Sigmoid colon (tissue), 7 donors: ENCODE data around the gene AKAP17A. TPM values are rescaled to one million over a fixed set of nuclear protein-coding genes. Genes with fewer than 3 reads are reported as not detected.
"Not testable (repeated sequence)": the region's sequence is repeated elsewhere in the genome, so short reads cannot be mapped to it uniquely, and the experiment has no call there.

Experiments used
- DNase-seq: peaks from one replicate; pipeline ENCODE4 v3.0.0-alpha.2; 2019
- H3K27ac ChIP-seq, 4 donors: fragments of 200-600 bp; sonication (generic); one replicate each; pipeline ENCODE4 v1.5.1; 2016 to 2019; ENCODE audit warnings: mild to moderate bottlenecking in 1 of 4
- H3K27me3 ChIP-seq, 3 donors: fragments of 200-600 bp; sonication (generic); one replicate each; pipeline ENCODE4 v1.5.1; 2019; ENCODE audit warnings: mild to moderate bottlenecking in 1 of 3
- H3K36me3 ChIP-seq, 4 donors: fragments of 200-600 bp; sonication (generic); one replicate each; pipeline ENCODE4 v1.5.1; 2016 to 2019
- H3K4me1 ChIP-seq, 4 donors: fragments of 200-600 bp; sonication (generic); one replicate each; pipeline ENCODE4 v1.5.1; 2017 to 2019
- H3K4me3 ChIP-seq, 4 donors: fragments of 200-600 bp; sonication (generic); one replicate each; pipeline ENCODE4 v1.5.1; 2017 to 2019; ENCODE audit warnings: mild to moderate bottlenecking in 2 of 4, moderate library complexity in 1 of 4
- H3K9me3 ChIP-seq, 4 donors: fragments of 200-600 bp in 3 of 4; sonication (generic) in 3 of 4; one replicate each; pipeline versions ENCODE4 v1.5.1 to v1.6.1; 2013 to 2019
- EP300 ChIP-seq, 4 donors: sonication (generic); formaldehyde crosslinking; IDR thresholded peaks; one replicate each; pipeline ENCODE4 v1.6.1; 2017; ENCODE audit warnings: antibody characterized with exemption in 4 of 4
- POLR2A ChIP-seq, 2 donors: fragments of 450-650 bp; IDR thresholded peaks; one replicate each; pipeline ENCODE4 v1.6.1; 2016; ENCODE audit warnings: antibody characterized with exemption in 2 of 2, mild to moderate bottlenecking in 2 of 2, moderate library complexity in 2 of 2
- POLR2AphosphoS5 ChIP-seq, 4 donors: sonication (generic); formaldehyde crosslinking; IDR thresholded peaks; one replicate each; pipeline ENCODE4 v1.6.1; 2017; ENCODE audit warnings: antibody characterized with exemption in 4 of 4
- WGBS, 2 donors: extraction: QIAGEN DNeasy Blood & Tissue Kit; methylation state at CpG; one replicate each; pipeline ENCODE4 v1.1.7; 2013; 5-methylcytosine and 5-hydroxymethylcytosine counted together
- intact Hi-C: fragments of 100-400 bp; cut with DNase I; formaldehyde crosslinking; loops from one replicate; pipeline ENCODE4 v1.15.1; 2023
- polyA plus RNA-seq, 3 donors: library from polyadenylated mRNA; stranded (reverse); fragments of 200-250 nt; gene quantifications; one replicate each; pipeline ENCODE4 v1.2.3, GENCODE V29; 2013
- total RNA-seq, 4 donors: library from RNA; depleted of rRNA; stranded (reverse); fragments of >200 nt; gene quantifications; one replicate each; pipeline ENCODE4 v1.1.0, GENCODE V29; 2016
- TF ChIP-seq, protein P1 (sequence below), 4 experiments: fragments of 450-650 bp in 3 of 4; fragments of 200-600 bp in 1 of 4; IDR thresholded peaks; one replicate each; pipeline ENCODE4 v1.5.1; 2016 to 2019; ENCODE audit warnings: antibody characterized with exemption in 4 of 4, mild to moderate bottlenecking in 3 of 4, moderate library complexity in 2 of 4
- donor health status: healthy with polysubstance abuse.
- donor health status: Bipolar disorder and iron deficiency.
- donor health status: healthy.

AKAP17A gene
- total and polyA plus RNA-seq, 7 donors = 8.4 to 45.1 (median 24.2) TPM

DNA sequence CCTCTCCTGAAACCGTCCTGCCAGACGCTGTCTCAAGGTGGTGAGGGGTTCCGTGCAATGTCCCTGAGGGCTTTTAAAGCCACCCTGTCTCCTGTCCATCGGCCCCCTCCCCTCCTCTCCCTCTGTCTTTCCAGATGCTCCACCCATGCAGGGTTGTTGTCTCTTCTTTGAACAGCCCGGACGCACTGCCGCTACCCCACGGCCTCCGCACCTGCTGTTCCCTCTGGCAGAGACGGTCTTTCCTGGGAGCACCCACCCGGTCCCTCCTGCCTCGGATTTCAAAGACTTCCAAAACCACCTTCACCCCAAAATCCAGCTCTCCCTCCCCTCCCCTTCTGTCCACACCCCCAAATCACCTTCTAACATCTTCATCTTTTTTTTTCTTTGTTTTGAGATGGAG, 19.3 kb downstream of the AKAP17A start:
- H3K27me3 ChIP-seq = no peaks in the 10 kb centered on the region
- intact Hi-C loops = no loop called here
- no peak overlapping the region for H3K27ac ChIP-seq
- no peak overlapping the region for H3K4me3 ChIP-seq
- no peaks in the 10 kb centered on the region for H3K36me3 ChIP-seq
- H3K9me3 ChIP-seq = no peaks in the 10 kb centered on the region
- 84 to 91% methylated on average over 12 of the region's 12 CpGs for WGBS, 2 donors
- H3K4me1 ChIP-seq = no peaks in the 10 kb centered on the region
- DNase-seq = no peak
- TF ChIP-seq EP300 (IDR thresholded peaks at IDR 0.05) = no peak
- no peak for TF ChIP-seq POLR2AphosphoS5 (IDR thresholded peaks at IDR 0.05)
- no peak for TF ChIP-seq POLR2A (IDR thresholded peaks at IDR 0.05)
- TF ChIP-seq, protein P1, sequence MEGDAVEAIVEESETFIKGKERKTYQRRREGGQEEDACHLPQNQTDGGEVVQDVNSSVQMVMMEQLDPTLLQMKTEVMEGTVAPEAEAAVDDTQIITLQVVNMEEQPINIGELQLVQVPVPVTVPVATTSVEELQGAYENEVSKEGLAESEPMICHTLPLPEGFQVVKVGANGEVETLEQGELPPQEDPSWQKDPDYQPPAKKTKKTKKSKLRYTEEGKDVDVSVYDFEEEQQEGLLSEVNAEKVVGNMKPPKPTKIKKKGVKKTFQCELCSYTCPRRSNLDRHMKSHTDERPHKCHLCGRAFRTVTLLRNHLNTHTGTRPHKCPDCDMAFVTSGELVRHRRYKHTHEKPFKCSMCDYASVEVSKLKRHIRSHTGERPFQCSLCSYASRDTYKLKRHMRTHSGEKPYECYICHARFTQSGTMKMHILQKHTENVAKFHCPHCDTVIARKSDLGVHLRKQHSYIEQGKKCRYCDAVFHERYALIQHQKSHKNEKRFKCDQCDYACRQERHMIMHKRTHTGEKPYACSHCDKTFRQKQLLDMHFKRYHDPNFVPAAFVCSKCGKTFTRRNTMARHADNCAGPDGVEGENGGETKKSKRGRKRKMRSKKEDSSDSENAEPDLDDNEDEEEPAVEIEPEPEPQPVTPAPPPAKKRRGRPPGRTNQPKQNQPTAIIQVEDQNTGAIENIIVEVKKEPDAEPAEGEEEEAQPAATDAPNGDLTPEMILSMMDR (IDR thresholded peaks at IDR 0.05) = no peak

- TF ChIP-seq POLR2A (IDR thresholded peaks at IDR 0.05) = no peak
- TF ChIP-seq, protein P1 (IDR thresholded peaks at IDR 0.05) = no peak
- no peak for TF ChIP-seq EP300 (IDR thresholded peaks at IDR 0.05)
- no peak for TF ChIP-seq POLR2AphosphoS5 (IDR thresholded peaks at IDR 0.05)
- Histone ChIP-seq H3K4me3 (no peak overlapping the region), H3K4me1 (no peaks in the 10 kb centered on the region), H3K9me3 (no peaks in the 10 kb centered on the region), H3K27ac (no peak overlapping the region), H3K27me3 (no peaks in the 10 kb centered on the region), H3K36me3 (no peaks in the 10 kb centered on the region)
- WGBS, 2 donors = 81 to 89% methylated on average over 5 of the region's 5 CpGs
- intact Hi-C loops = no loop called here
- DNase-seq = no peak
Measured at GRCh38 chrX:1612641-1613286, 21.4 kb downstream of the AKAP17A start.

GRCh38 chrX:1614927-1615326, 23.5 kb downstream of the AKAP17A start, which contains the start of gene ASMT:
Gene ASMT, plus strand, starts transcription at chrX:1615059. Its CDS starts 141 bp downstream, at chrX:1615200.
- H3K4me1 ChIP-seq = no peaks in the 10 kb centered on the region
- TF ChIP-seq POLR2AphosphoS5 (IDR thresholded peaks at IDR 0.05) = no peak
- TF ChIP-seq, protein P1 (IDR thresholded peaks at IDR 0.05) = no peak
- no peak for TF ChIP-seq POLR2A (IDR thresholded peaks at IDR 0.05)
- TF ChIP-seq EP300 (IDR thresholded peaks at IDR 0.05) = no peak
- no peak for DNase-seq
- H3K4me3 ChIP-seq = no peak within 1 kb of the TSS
- no peaks in the 10 kb centered on the region for H3K36me3 ChIP-seq
- intact Hi-C loops = no loop called here
- no peaks in the 10 kb centered on the region for H3K27me3 ChIP-seq
- 80% methylated on average over 17 of the region's 17 CpGs for WGBS, 2 donors
- no peak within 1 kb of the TSS for H3K27ac ChIP-seq
- H3K9me3 ChIP-seq = no peaks in the 10 kb centered on the region

GRCh38 chrX:1618689-1619088, 27.3 kb downstream of the AKAP17A start:
- H3K36me3 ChIP-seq = no peaks in the 10 kb centered on the region
- H3K4me3 ChIP-seq = no peak overlapping the region
- intact Hi-C loops = no loop called here
- no peak for DNase-seq
- WGBS, 2 donors = 68 to 77% methylated on average over 4 of the region's 4 CpGs
- H3K27me3 ChIP-seq = no peaks in the 10 kb centered on the region
- TF ChIP-seq POLR2A (IDR thresholded peaks at IDR 0.05) = no peak
- TF ChIP-seq POLR2AphosphoS5 (IDR thresholded peaks at IDR 0.05) = no peak
- TF ChIP-seq, protein P1 (IDR thresholded peaks at IDR 0.05) = no peak
- no peak for TF ChIP-seq EP300 (IDR thresholded peaks at IDR 0.05)
- no peaks in the 10 kb centered on the region for H3K4me1 ChIP-seq
- no peaks in the 10 kb centered on the region for H3K9me3 ChIP-seq
- no peak overlapping the region for H3K27ac ChIP-seq

DNA sequence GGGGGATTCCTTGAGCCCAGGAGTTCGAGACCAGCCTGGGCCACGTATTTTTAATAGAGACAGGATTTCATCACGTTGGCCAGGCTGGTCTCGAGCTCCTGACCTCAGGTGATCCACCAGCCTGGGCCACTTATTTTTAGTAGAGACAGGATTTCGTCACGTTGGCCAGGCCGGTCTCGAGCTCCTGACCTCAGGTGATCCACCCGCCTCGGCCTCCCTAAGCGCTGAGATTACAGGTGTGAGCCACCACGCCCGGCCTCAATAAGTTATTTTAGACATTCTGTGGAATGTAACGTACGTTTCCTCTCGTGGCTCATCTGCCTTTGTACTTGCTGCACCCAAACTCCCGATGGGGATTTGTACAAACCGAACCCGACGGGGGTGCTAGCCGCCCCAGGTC, 32.3 kb downstream of the AKAP17A start:
- H3K27me3 ChIP-seq = no peaks in the 10 kb centered on the region
- no peak for DNase-seq
- intact Hi-C loops = no loop called here
- H3K4me1 ChIP-seq = no peaks in the 10 kb centered on the region
- no peak overlapping the region for H3K27ac ChIP-seq
- H3K4me3 ChIP-seq = no peak overlapping the region
- no peaks in the 10 kb centered on the region for H3K36me3 ChIP-seq
- 69 to 76% methylated on average over 21 of the region's 21 CpGs for WGBS, 2 donors
- no peak for TF ChIP-seq POLR2AphosphoS5 (IDR thresholded peaks at IDR 0.05)
- TF ChIP-seq POLR2A (IDR thresholded peaks at IDR 0.05) = no peak
- TF ChIP-seq, protein P1 (IDR thresholded peaks at IDR 0.05) = no peak
- TF ChIP-seq EP300 (IDR thresholded peaks at IDR 0.05) = no peak
- no peaks in the 10 kb centered on the region for H3K9me3 ChIP-seq

DNA sequence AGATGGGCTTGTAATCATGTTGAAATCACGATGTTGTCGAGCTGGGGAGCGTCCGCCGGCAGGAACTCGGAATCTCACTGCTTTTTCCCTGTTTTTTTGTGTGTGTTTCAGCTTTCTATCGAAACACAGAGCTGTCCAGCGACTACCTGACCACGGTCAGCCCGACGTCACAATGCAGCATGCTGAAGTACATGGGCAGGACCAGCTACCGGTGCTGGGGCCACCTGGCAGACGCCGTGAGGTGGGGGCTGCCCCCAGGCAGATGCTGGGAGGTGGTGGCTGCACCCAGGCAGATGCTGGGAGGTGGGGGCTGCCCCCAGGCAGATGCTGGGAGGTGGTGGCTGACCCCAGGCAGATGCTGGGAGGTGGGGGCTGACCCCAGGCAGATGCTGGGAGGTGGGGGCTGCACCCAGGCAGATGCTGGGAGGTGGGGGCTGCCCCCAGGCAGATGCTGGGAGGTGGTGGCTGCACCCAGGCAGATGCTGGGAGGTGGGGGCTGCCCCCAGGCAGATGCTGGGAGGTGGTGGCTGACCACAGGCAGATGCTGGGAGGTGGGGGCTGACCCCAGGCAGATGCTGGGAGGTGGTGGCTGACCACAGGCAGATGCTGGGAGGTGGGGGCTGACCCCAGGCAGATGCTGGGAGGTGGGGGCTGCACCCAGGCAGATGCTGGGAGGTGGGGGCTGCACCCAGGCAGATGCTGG, 32.9 kb downstream of the AKAP17A start:
- H3K9me3 ChIP-seq, intact Hi-C loops, H3K27ac ChIP-seq, DNase-seq, H3K36me3 ChIP-seq, H3K27me3 ChIP-seq, H3K4me3 ChIP-seq, H3K4me1 ChIP-seq: not testable (repeated sequence)
- 87 to 89% methylated on average over 14 of the region's 14 CpGs for WGBS, 2 donors

GRCh38 chrX:1624861-1625215, 33.4 kb downstream of the AKAP17A start:
- H3K27me3 ChIP-seq, DNase-seq, H3K4me1 ChIP-seq, H3K9me3 ChIP-seq, H3K36me3 ChIP-seq, intact Hi-C loops, H3K27ac ChIP-seq, H3K4me3 ChIP-seq: not testable (repeated sequence)
- 80 to 95% methylated on average over 7 of the region's 7 CpGs for WGBS, 2 donors
